GM12878 (cell line): ENCODE results near the gene POMT2. TPM values are rescaled to one million over a fixed set of nuclear protein-coding genes. Genes with fewer than 3 reads are reported as not detected.

Experiments used
- ATAC-seq: fragments of 200-7000 bp; cut with Tn5 transposase; 3 replicates; pipeline ENCODE4 v1.9.1; 2020; ENCODE audit warnings: mild to moderate bottlenecking, moderate library complexity
- BruUV-seq: library from RNA; stranded (reverse); fragments of 400-500 nt; replicated peaks from 2 replicates; lab custom pipeline; 2021; lab: Mats Ljungman, UMichigan
- CTCF ChIA-PET: fragments of 300-600 bp; sonication (Branson Sonifier 250); formaldehyde crosslinking; extraction: SDS; loops from one replicate; lab custom pipeline; 2021; ENCODE audit warnings: inconsistent platforms; lab: Yijun Ruan, JAX
- POLR2A ChIA-PET: fragments of 350-600 bp; formaldehyde crosslinking; extraction: SDS; loops from one replicate; lab custom pipeline; 2021; ENCODE audit warnings: inconsistent platforms; lab: Charles Lee
- RAD21 ChIA-PET: fragments of 300-600 bp; sonication (Branson Sonifier 250); formaldehyde crosslinking; loops from one replicate; lab custom pipeline; 2023; ENCODE audit warnings: antibody characterized with exemption; ENCODE audit not compliant: unreplicated experiment; lab: Charles Lee
- SMC1A ChIA-PET: fragments of 300-600 bp; sonication (Branson Sonifier 250); formaldehyde crosslinking; loops from one replicate; lab custom pipeline; 2023; ENCODE audit not compliant: unreplicated experiment, uncharacterized antibody; lab: Charles Lee
- DNase-seq: peaks from one replicate; pipeline ENCODE4 v3.0.0-alpha.2; 2011; ENCODE audit warnings: low read depth, low spot score
- FAIRE-seq: peaks from 3 replicates; lab custom pipeline; 2011; peaks lifted over from hg19 to GRCh38; lab: Jason Lieb, UNC
- H2AFZ ChIP-seq: 2 replicates; pipeline ENCODE4 v1.6.0; 2011; ENCODE audit warnings: low read depth, low read length, control low read depth; ENCODE audit not compliant: control insufficient read depth
- H3K27ac ChIP-seq: 2 replicates; pipeline ENCODE4 v1.5.1; 2011; ENCODE audit warnings: control low read depth; ENCODE audit not compliant: control insufficient read depth, insufficient read depth
- H3K27me3 ChIP-seq, 2 experiments: replicated peaks in 1 of 2; 2 replicates each; pipeline versions ENCODE4 v1.6.0 to v1.6.1; 2011; ENCODE audit warnings: low read length in 1 of 2; ENCODE audit not compliant: control insufficient read depth in 2 of 2, insufficient read depth in 2 of 2
- H3K36me3 ChIP-seq, 2 experiments: 2 replicates each; pipeline ENCODE4 v1.5.1; 2011; ENCODE audit warnings: low read length in 1 of 2; ENCODE audit not compliant: control insufficient read depth in 2 of 2, insufficient read depth in 2 of 2
- H3K4me1 ChIP-seq: 2 replicates; pipeline ENCODE4 v1.6.1; 2011; ENCODE audit warnings: mild to moderate bottlenecking, low read length, moderate library complexity, mixed read lengths; ENCODE audit not compliant: control insufficient read depth, insufficient read depth
- H3K4me2 ChIP-seq: 2 replicates; pipeline ENCODE4 v1.6.0; 2011; ENCODE audit warnings: control low read depth; ENCODE audit not compliant: control insufficient read depth, insufficient read depth
- H3K4me3 ChIP-seq: fragments of 200-600 bp; sonication (generic); 2 replicates; pipeline ENCODE4 v1.5.1; 2016
- H3K79me2 ChIP-seq: 2 replicates; pipeline ENCODE4 v1.6.0; 2011; ENCODE audit warnings: low read length; ENCODE audit not compliant: control insufficient read depth, insufficient read depth
- H3K9ac ChIP-seq: 2 replicates; pipeline ENCODE4 v1.8.0; 2011; ENCODE audit warnings: low read length, control low read depth, mixed read lengths; ENCODE audit not compliant: control insufficient read depth, insufficient read depth
- H3K9me3 ChIP-seq: replicated peaks from 3 replicates; pipeline ENCODE4 v1.5.1; 2011; ENCODE audit warnings: mild to moderate bottlenecking, low read length; ENCODE audit not compliant: control insufficient read depth, insufficient read depth
- H4K20me1 ChIP-seq: 2 replicates; pipeline ENCODE4 v1.6.0; 2011; ENCODE audit not compliant: control insufficient read depth, insufficient read depth
- BACH1 ChIP-seq: fragments of 450-650 bp; IDR thresholded peaks from 2 replicates; pipeline ENCODE4 v1.6.1; 2017; ENCODE audit warnings: mild to moderate bottlenecking, borderline replicate concordance
- CEBPB ChIP-seq, 2 experiments: fragments of 150-350 bp in 1 of 2; IDR thresholded peaks; 2 replicates each; pipeline ENCODE4 v1.6.1; 2012 to 2014; ENCODE audit warnings: low read depth in 2 of 2, low read length in 2 of 2, borderline replicate concordance in 1 of 2, inconsistent platforms in 1 of 2
- GATAD2B ChIP-seq: fragments of 450-650 bp; conservative IDR thresholded peaks from 2 replicates; pipeline ENCODE4 v1.6.1; 2017; ENCODE audit warnings: low read depth, mild to moderate bottlenecking, moderate library complexity
- IRF4 ChIP-seq: IDR thresholded peaks from 2 replicates; pipeline ENCODE4 v1.6.1; 2011; ENCODE audit warnings: low read depth, low read length
- KAT2A ChIP-seq: conservative IDR thresholded peaks from 2 replicates; pipeline ENCODE4 v1.6.1; 2011; ENCODE audit warnings: low read depth, low read length; ENCODE audit not compliant: control insufficient read depth
- MAX ChIP-seq: IDR thresholded peaks from 2 replicates; pipeline ENCODE4 v1.6.1; 2012; ENCODE audit warnings: low read depth, low read length, improper control_type of control experiment
- MTA3 ChIP-seq: IDR thresholded peaks from 2 replicates; pipeline ENCODE4 v1.6.1; 2012; ENCODE audit warnings: low read length, inconsistent platforms, borderline replicate concordance
- POU2F2 ChIP-seq: IDR thresholded peaks from 3 replicates; pipeline ENCODE4 v1.6.1; 2011; ENCODE audit warnings: low read depth, mild to moderate bottlenecking, low read length, borderline replicate concordance
- RFX5 ChIP-seq: IDR thresholded peaks from 2 replicates; pipeline ENCODE4 v1.6.1; 2011; ENCODE audit warnings: low read depth, low read length, improper control_type of control experiment
- RUNX3 ChIP-seq: IDR thresholded peaks from 2 replicates; pipeline ENCODE4 v1.6.1; 2012; ENCODE audit warnings: low read length, inconsistent platforms
- SMARCA5 ChIP-seq: fragments of 450-650 bp; IDR thresholded peaks from 2 replicates; pipeline ENCODE4 v1.6.1; 2017; ENCODE audit warnings: mild to moderate bottlenecking
- SRF ChIP-seq, 2 experiments: IDR thresholded peaks; 2 replicates each; pipeline ENCODE4 v1.6.1; 2011; ENCODE audit warnings: low read depth in 2 of 2, low read length in 2 of 2, mild to moderate bottlenecking in 1 of 2, moderate library complexity in 1 of 2
- ZNF217 ChIP-seq: fragments of 450-650 bp; IDR thresholded peaks from 2 replicates; pipeline ENCODE4 v1.6.1; 2017; ENCODE audit warnings: antibody characterized with exemption, mild to moderate bottlenecking
- ZNF24 ChIP-seq: fragments of 450-650 bp; IDR thresholded peaks from 2 replicates; pipeline ENCODE4 v1.6.1; 2017; ENCODE audit warnings: antibody characterized with exemption, mild to moderate bottlenecking
- WGBS: methylation state at CpG from one replicate; pipeline ENCODE4 v1.1.6; 2016; ENCODE audit warnings: low lambda C conversion rate; ENCODE audit not compliant: insufficient replicate concordance, insufficient coverage; ENCODE audit errors: missing lambda C conversion rate; 5-methylcytosine and 5-hydroxymethylcytosine counted together
- in situ Hi-C: fragments of 300-500 bp; cut with MboI; formaldehyde crosslinking; loops from 9 replicates; pipeline ENCODE4 v1.14.3; 2018; ENCODE audit warnings: mixed read lengths
- intact Hi-C: fragments of 100-400 bp; cut with micrococcal nuclease; formaldehyde crosslinking; loops from one replicate; pipeline ENCODE4 v1.14.2; 2022; ENCODE audit not compliant: unreplicated experiment
- polyA plus RNA-seq, 11 experiments: library from polyadenylated mRNA; depleted of rRNA in 4 of 11; unstranded in 6 of 11; stranded (reverse) in 5 of 11; fragments of >200 nt; fragmentation: Nextera tagmentation in 4 of 11; fragmentation: Illumina TruSeq in 1 of 11; extraction: Ambion mirVana in 4 of 11; extraction: Trizol in 1 of 11; gene quantifications; 1 replicate in 1 of 11; 2 replicates in 10 of 11; pipeline versions ENCODE4 v1.2.1 to v1.2.3, GENCODE V29; 2011 to 2016; ENCODE audit warnings: inconsistent platforms in 2 of 11, missing spikeins in 2 of 11, low read depth in 1 of 11
- total RNA-seq, 4 experiments: library from RNA; depleted of rRNA in 3 of 4; stranded (reverse); fragments of >200 nt in 3 of 4; fragmentation: Illumina TruSeq in 1 of 4; extraction: Trizol in 1 of 4; gene quantifications; 2 replicates each; pipeline versions ENCODE4 v1.2.1 to v1.2.3, GENCODE V29; 2013 to 2021
- TF ChIP-seq, protein P1 (sequence below): fragments of 450-650 bp; formaldehyde crosslinking; IDR thresholded peaks from 2 replicates; pipeline ENCODE4 v1.4.0; 2022; ENCODE audit warnings: mild to moderate bottlenecking, moderate library complexity
- TF ChIP-seq, protein P2 (sequence below): fragments of 450-650 bp; IDR thresholded peaks from 2 replicates; pipeline ENCODE4 v1.6.1; 2014; ENCODE audit warnings: mild to moderate bottlenecking
- TF ChIP-seq, protein P3 (sequence below): fragments of 450-650 bp; IDR thresholded peaks from 2 replicates; pipeline ENCODE4 v1.6.1; 2017; ENCODE audit warnings: low read depth, mild to moderate bottlenecking, moderate library complexity

The POMT2 gene
- total and polyA plus RNA-seq, 10 of the 15 experiments (the other 5 are each of a cell fraction or from before 2014, with no cell fraction given): 0.23 to 13.9 (median 6.5) TPM

DNA sequence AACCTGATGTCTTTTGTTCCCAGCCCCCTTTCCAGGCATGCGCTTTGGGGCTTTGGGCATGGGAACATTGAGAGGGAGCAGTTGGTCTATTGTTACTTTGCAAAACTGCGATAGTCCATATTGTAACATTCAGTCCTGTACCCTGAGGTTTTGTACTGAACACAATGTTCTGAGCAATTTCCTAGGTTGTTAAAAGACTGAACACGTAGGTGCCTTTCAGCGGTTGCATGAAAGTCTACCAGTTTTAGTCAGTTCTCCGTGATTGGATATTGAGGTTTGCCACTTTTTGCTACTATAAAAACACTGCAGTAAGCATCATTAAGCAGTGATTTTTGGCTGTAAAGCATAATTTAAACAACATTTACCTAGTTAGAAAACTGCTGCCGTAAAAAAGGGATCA is 69.8 kb downstream of the POMT2 start:
- BruUV-seq: no TSS peak
- ChIA-PET CTCF (no interaction called here), SMC1A (no interaction called here), POLR2A (no interaction called here), RAD21 (no interaction called here)
- in situ Hi-C loops: no loop called here
- Histone ChIP-seq H3K27me3 (no peaks in the 10 kb centered on the region), H3K9ac (no peak overlapping the region), H3K9me3 (no peaks in the 10 kb centered on the region), H3K4me2 (no peak overlapping the region), H3K4me3 (no peak overlapping the region), H3K79me2 (no peaks in the 10 kb centered on the region), H3K36me3 (no peaks in the 10 kb centered on the region), H2AFZ (no peak overlapping the region), H3K4me1 (no peaks in the 10 kb centered on the region), H4K20me1 (no peaks in the 10 kb centered on the region), H3K27ac (no peak overlapping the region)
- no peak for DNase-seq
- 75% methylated on average over 6 of the region's 6 CpGs for WGBS
- no peak for TF ChIP-seq KAT2A
- no peak for TF ChIP-seq BACH1
- no peak for TF ChIP-seq IRF4
- TF ChIP-seq RUNX3: no peak
- no peak for TF ChIP-seq MTA3
- no peak for TF ChIP-seq SRF (IDR thresholded peaks at IDR 0.05; ENCODE audit: low read depth in 2 of 2, low read length in 2 of 2)
- TF ChIP-seq MAX: no peak
- no peak for TF ChIP-seq ZNF217
- TF ChIP-seq, protein P1, sequence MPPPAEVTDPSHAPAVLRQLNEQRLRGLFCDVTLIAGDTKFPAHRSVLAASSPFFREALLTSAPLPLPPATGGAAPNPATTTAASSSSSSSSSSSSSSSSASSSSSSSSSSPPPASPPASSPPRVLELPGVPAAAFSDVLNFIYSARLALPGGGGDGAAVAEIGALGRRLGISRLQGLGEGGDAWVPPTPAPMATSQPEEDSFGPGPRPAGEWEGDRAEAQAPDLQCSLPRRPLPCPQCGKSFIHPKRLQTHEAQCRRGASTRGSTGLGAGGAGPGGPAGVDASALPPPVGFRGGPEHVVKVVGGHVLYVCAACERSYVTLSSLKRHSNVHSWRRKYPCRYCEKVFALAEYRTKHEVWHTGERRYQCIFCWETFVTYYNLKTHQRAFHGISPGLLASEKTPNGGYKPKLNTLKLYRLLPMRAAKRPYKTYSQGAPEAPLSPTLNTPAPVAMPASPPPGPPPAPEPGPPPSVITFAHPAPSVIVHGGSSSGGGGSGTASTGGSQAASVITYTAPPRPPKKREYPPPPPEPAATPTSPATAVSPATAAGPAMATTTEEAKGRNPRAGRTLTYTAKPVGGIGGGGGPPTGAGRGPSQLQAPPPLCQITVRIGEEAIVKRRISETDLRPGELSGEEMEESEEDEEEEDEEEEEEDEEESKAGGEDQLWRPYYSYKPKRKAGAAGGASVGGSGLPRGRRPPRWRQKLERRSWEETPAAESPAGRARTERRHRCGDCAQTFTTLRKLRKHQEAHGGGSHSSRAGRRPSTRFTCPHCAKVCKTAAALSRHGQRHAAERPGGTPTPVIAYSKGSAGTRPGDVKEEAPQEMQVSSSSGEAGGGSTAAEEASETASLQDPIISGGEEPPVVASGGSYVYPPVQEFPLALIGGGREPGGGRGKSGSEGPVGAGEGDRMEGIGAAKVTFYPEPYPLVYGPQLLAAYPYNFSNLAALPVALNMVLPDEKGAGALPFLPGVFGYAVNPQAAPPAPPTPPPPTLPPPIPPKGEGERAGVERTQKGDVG: no peak
- TF ChIP-seq GATAD2B: no peak
- no peak for TF ChIP-seq RFX5
- no peak for TF ChIP-seq POU2F2
- TF ChIP-seq CEBPB (IDR thresholded peaks at IDR 0.05; ENCODE audit: borderline replicate concordance in 1 of 2, low read depth in 2 of 2, low read length in 2 of 2): no peak
- TF ChIP-seq SMARCA5: no peak
- TF ChIP-seq, protein P2, sequence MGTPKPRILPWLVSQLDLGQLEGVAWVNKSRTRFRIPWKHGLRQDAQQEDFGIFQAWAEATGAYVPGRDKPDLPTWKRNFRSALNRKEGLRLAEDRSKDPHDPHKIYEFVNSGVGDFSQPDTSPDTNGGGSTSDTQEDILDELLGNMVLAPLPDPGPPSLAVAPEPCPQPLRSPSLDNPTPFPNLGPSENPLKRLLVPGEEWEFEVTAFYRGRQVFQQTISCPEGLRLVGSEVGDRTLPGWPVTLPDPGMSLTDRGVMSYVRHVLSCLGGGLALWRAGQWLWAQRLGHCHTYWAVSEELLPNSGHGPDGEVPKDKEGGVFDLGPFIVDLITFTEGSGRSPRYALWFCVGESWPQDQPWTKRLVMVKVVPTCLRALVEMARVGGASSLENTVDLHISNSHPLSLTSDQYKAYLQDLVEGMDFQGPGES: no peak
- no peak for TF ChIP-seq ZNF24
- TF ChIP-seq, protein P3, sequence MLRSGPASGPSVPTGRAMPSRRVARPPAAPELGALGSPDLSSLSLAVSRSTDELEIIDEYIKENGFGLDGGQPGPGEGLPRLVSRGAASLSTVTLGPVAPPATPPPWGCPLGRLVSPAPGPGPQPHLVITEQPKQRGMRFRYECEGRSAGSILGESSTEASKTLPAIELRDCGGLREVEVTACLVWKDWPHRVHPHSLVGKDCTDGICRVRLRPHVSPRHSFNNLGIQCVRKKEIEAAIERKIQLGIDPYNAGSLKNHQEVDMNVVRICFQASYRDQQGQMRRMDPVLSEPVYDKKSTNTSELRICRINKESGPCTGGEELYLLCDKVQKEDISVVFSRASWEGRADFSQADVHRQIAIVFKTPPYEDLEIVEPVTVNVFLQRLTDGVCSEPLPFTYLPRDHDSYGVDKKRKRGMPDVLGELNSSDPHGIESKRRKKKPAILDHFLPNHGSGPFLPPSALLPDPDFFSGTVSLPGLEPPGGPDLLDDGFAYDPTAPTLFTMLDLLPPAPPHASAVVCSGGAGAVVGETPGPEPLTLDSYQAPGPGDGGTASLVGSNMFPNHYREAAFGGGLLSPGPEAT: no peak
- FAIRE-seq: no peak
- ATAC-seq: no peak
- intact Hi-C loops: no loop called here
